K562 (cell line): Measurements from ENCODE around the gene EFNA5. TPM values are rescaled to one million over a fixed set of nuclear protein-coding genes. Genes with fewer than 3 reads are reported as not detected.

Experiments used
- ATAC-seq: fragments of 200-7000 bp; cut with Tn5 transposase; 3 replicates; pipeline ENCODE4 v1.9.1; 2020; ENCODE audit warnings: moderate library complexity
- BruUV-seq: library from RNA; stranded (reverse); fragments of 400-500 nt; replicated peaks from 2 replicates; lab custom pipeline; 2021; lab: Mats Ljungman, UMichigan
- CTCF ChIA-PET: fragments of 300-600 bp; formaldehyde crosslinking; extraction: SDS; loops from one replicate; lab custom pipeline; 2021; ENCODE audit warnings: low intra/inter-chr PET ratio; lab: Yijun Ruan, JAX
- POLR2A ChIA-PET: fragments of 300-600, 350-650 bp; sonication (Branson Sonifier 250); formaldehyde crosslinking; extraction: SDS; loops from one replicate; lab custom pipeline; 2021; ENCODE audit warnings: antibody characterized with exemption, inconsistent platforms; lab: Yijun Ruan, JAX
- DNase-seq, 4 experiments: peaks; one replicate each; pipeline versions ENCODE4 v3.0.0 to v3.0.0-alpha.2; 2011 to 2018; ENCODE audit warnings: low spot score in 3 of 4, mixed read lengths in 3 of 4; ENCODE audit errors: extremely low read depth in 1 of 4
- FAIRE-seq: peaks from 2 replicates; lab custom pipeline; 2011; peaks lifted over from hg19 to GRCh38; lab: Jason Lieb, UNC
- H2AFZ ChIP-seq: 2 replicates; pipeline ENCODE4 v1.6.0; 2011; ENCODE audit warnings: low read depth, low read length, control low read depth, inconsistent platforms
- H3K27ac ChIP-seq: fragments of 200-600 bp; 3 replicates; pipeline ENCODE4 v1.8.0; 2011; ENCODE audit warnings: low read depth, mild to moderate bottlenecking, control low read depth, inconsistent platforms, low read length, moderate library complexity, mixed read lengths; ENCODE audit errors: extremely low read depth
- H3K27me3 ChIP-seq, 2 experiments: fragments of 300-600 bp in 1 of 2; 2 replicates in 1 of 2; 3 replicates in 1 of 2; pipeline versions ENCODE4 v1.6.0 to v1.8.0; 2011; ENCODE audit warnings: inconsistent platforms in 2 of 2, low read length in 2 of 2, mild to moderate bottlenecking in 1 of 2, mixed read lengths in 1 of 2, moderate library complexity in 1 of 2; ENCODE audit not compliant: control insufficient read depth in 2 of 2, insufficient read depth in 2 of 2
- H3K36me3 ChIP-seq: fragments of 300-600 bp; 3 replicates; pipeline ENCODE4 v1.8.0; 2011; ENCODE audit warnings: mild to moderate bottlenecking, low read length, inconsistent platforms; ENCODE audit not compliant: control insufficient read depth, insufficient read depth
- H3K4me1 ChIP-seq, 2 experiments: fragments of 200-600 bp in 1 of 2; replicated peaks in 1 of 2; 2 replicates in 1 of 2; 3 replicates in 1 of 2; pipeline versions ENCODE4 v1.5.1 to v1.8.0; 2011; ENCODE audit warnings: inconsistent platforms in 2 of 2, low read length in 2 of 2, mild to moderate bottlenecking in 1 of 2, mixed read lengths in 1 of 2, moderate library complexity in 1 of 2; ENCODE audit not compliant: control insufficient read depth in 2 of 2, insufficient read depth in 2 of 2
- H3K4me2 ChIP-seq: 2 replicates; pipeline ENCODE4 v1.6.1; 2011; ENCODE audit warnings: low read length, control low read depth, inconsistent platforms, mixed read lengths; ENCODE audit not compliant: insufficient read depth
- H3K4me3 ChIP-seq: fragments of 200-600 bp; sonication (generic), shearing (Covaris generic); 2 replicates; pipeline ENCODE4 v1.5.1; 2016; ENCODE audit warnings: control low read depth, inconsistent platforms
- H3K79me2 ChIP-seq: fragments of 200-600 bp; 3 replicates; pipeline ENCODE4 v1.8.0; 2011; ENCODE audit warnings: low read length, inconsistent platforms; ENCODE audit not compliant: control insufficient read depth, insufficient read depth
- H3K9ac ChIP-seq, 2 experiments: 2 replicates each; pipeline versions ENCODE4 v1.6.0 to v1.6.1; 2011; ENCODE audit warnings: low read depth in 2 of 2, low read length in 2 of 2, control low read depth in 1 of 2, inconsistent platforms in 1 of 2, mild to moderate bottlenecking in 1 of 2, mixed read lengths in 1 of 2; ENCODE audit not compliant: insufficient read depth in 1 of 2
- H3K9me1 ChIP-seq: one replicate; pipeline ENCODE4 v1.6.0; 2011; ENCODE audit warnings: inconsistent platforms, mild to moderate bottlenecking, low read length, moderate library complexity; ENCODE audit not compliant: control insufficient read depth, insufficient read depth
- H3K9me3 ChIP-seq: replicated peaks from 2 replicates; pipeline ENCODE4 v1.5.1; 2011; ENCODE audit warnings: low read depth, low read length, inconsistent platforms; ENCODE audit not compliant: control insufficient read depth, insufficient read depth
- H4K20me1 ChIP-seq: replicated peaks from 2 replicates; pipeline ENCODE4 v1.6.1; 2011; ENCODE audit warnings: low read length, inconsistent platforms, mixed read lengths; ENCODE audit not compliant: control insufficient read depth, insufficient read depth
- CHD1 ChIP-seq: fragments of 200-600 bp; sonication (generic); IDR thresholded peaks from one replicate; pipeline ENCODE4 v1.6.1; 2012; ENCODE audit warnings: mild to moderate bottlenecking, moderate library complexity, low read length, inconsistent platforms
- DIDO1 ChIP-seq: fragments of 450-650 bp; IDR thresholded peaks from 2 replicates; pipeline ENCODE4 v1.6.1; 2016; ENCODE audit warnings: low read depth, missing biosample characterization, missing genetic modification characterization
- IFI16 ChIP-seq: fragments of 250-450 bp; sonication (Bioruptor Pico); IDR thresholded peaks from 2 replicates; pipeline ENCODE4 v2.1.2; 2022; ENCODE audit warnings: mild to moderate bottlenecking, inconsistent platforms
- RBBP5 ChIP-seq: fragments of 200-600 bp; sonication (generic); IDR thresholded peaks from 2 replicates; pipeline ENCODE4 v1.6.1; 2012; ENCODE audit warnings: borderline replicate concordance, mild to moderate bottlenecking, low read length, control low read depth, inconsistent platforms; ENCODE audit not compliant: insufficient read depth, poor library complexity, severe bottlenecking
- RBM17 ChIP-seq: fragments of 200-400 bp; formaldehyde crosslinking; IDR thresholded peaks from 2 replicates; pipeline ENCODE4 v1.6.1; 2017; ENCODE audit warnings: low read depth, mild to moderate bottlenecking, low read length, borderline replicate concordance
- TRIM24 ChIP-seq, 2 experiments: fragments of 450-650 bp; IDR thresholded peaks; 2 replicates each; pipeline ENCODE4 v1.6.1; 2016
- ZNF253 ChIP-seq: fragments of 250-450 bp; sonication (Bioruptor Pico); conservative IDR thresholded peaks from 2 replicates; pipeline ENCODE4 v1.6.1; 2021; ENCODE audit warnings: mild to moderate bottlenecking
- ZNF785 ChIP-seq: fragments of 250-450 bp; sonication (Bioruptor Pico); IDR thresholded peaks from 2 replicates; pipeline ENCODE4 v1.4.0; 2020; ENCODE audit warnings: mild to moderate bottlenecking
- WGBS: fragments of 100-300 bp; shearing (Covaris generic); methylation state at CpG from one replicate; pipeline ENCODE4 v1.1.6; 2016; ENCODE audit warnings: low coverage, mixed read lengths; ENCODE audit not compliant: insufficient coverage; ENCODE audit errors: missing lambda C conversion rate; 5-methylcytosine and 5-hydroxymethylcytosine counted together
- in situ Hi-C: fragments of 300-500 bp; cut with MboI; formaldehyde crosslinking; loops from 4 replicates; pipeline ENCODE4 v1.15.0; 2018; ENCODE audit warnings: inconsistent platforms, mixed read lengths
- intact Hi-C: fragments of 100-400 bp; cut with micrococcal nuclease; formaldehyde crosslinking; loops from 2 replicates; pipeline ENCODE4 v1.14.2; 2022
- polyA plus RNA-seq, 8 experiments: library from polyadenylated mRNA; depleted of rRNA in 4 of 8; stranded (reverse) in 5 of 8; unstranded in 3 of 8; fragments of >200 nt; fragmentation: Nextera tagmentation in 2 of 8; fragmentation: Illumina TruSeq in 1 of 8; extraction: Ambion mirVana in 2 of 8; extraction: Trizol in 1 of 8; gene quantifications; 2 replicates each; pipeline versions ENCODE4 v1.2.1 to v1.2.3, GENCODE V29; 2011 to 2014; ENCODE audit warnings: inconsistent platforms in 1 of 8, missing spikeins in 1 of 8
- total RNA-seq, 7 experiments: library from RNA; depleted of rRNA in 6 of 7; stranded (reverse); fragments of >200 nt in 6 of 7; fragmentation: Illumina TruSeq in 2 of 7; extraction: Trizol in 2 of 7; gene quantifications; 2 replicates each; pipeline versions ENCODE4 v1.2.1 to v1.2.3, GENCODE V29; 2011 to 2021; ENCODE audit warnings: low replicate concordance in 1 of 7
- TF ChIP-seq, protein P1 (sequence below): sonication (generic); formaldehyde crosslinking; IDR thresholded peaks from 2 replicates; pipeline ENCODE4 v1.8.1; 2023; ENCODE audit warnings: mild to moderate bottlenecking, missing genetic modification reagents

EFNA5 gene
- total and polyA plus RNA-seq, 9 of the 15 experiments (the other 6 are each of a cell fraction or from before 2014, with no cell fraction given) = 0.20 TPM; not detected in 8

DNA sequence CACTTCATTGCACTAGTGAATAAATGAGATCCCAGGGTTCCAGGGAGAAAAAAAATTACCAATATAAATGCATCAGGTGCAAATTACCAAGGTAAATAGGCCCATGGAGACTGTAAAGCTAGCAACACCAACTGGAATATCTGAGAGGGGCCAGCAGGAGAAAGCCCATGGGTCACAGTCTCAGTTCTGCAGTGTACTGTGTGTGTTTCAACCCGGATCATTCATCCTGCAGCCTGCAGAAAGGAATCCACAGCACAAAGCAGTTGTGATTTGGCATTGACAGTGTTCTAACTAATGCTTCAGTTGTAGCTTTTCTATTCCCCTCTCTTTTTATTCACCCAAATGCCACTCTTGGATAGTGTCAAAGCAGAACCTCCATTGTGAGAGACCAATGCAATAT, 171.0 kb downstream of the EFNA5 start:
- TF ChIP-seq RBM17 (no peak), RBBP5 (no peak), ZNF253 (no peak), IFI16 (no peak), CHD1 (no peak), DIDO1 (tag) (no peak), TRIM24 (IDR thresholded peaks at IDR 0.05) (no peak), ZNF785 (CRISPR knock-in tag) (no peak)
- TF ChIP-seq, protein P1, sequence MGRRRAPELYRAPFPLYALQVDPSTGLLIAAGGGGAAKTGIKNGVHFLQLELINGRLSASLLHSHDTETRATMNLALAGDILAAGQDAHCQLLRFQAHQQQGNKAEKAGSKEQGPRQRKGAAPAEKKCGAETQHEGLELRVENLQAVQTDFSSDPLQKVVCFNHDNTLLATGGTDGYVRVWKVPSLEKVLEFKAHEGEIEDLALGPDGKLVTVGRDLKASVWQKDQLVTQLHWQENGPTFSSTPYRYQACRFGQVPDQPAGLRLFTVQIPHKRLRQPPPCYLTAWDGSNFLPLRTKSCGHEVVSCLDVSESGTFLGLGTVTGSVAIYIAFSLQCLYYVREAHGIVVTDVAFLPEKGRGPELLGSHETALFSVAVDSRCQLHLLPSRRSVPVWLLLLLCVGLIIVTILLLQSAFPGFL = no peak
- H3K79me2 ChIP-seq = no peaks in the 10 kb centered on the region
- no peaks in the 10 kb centered on the region for H3K27me3 ChIP-seq
- intact Hi-C loops = no loop called here
- H2AFZ ChIP-seq = no peak overlapping the region
- no peak for FAIRE-seq
- ATAC-seq = no peak
- no peaks in the 10 kb centered on the region for H3K36me3 ChIP-seq
- no peak overlapping the region for H3K9ac ChIP-seq
- no peaks in the 10 kb centered on the region for H3K9me1 ChIP-seq
- no peak overlapping the region for H3K4me3 ChIP-seq
- DNase-seq = no peak
- no peaks in the 10 kb centered on the region for H4K20me1 ChIP-seq
- 0% methylated on average over 1 of the region's 1 CpG for WGBS
- ChIA-PET CTCF (no interaction called here), POLR2A (interaction anchor here (0.6 kb wide), 1 partner anchor 13 kb away, joined by 3 read pairs; no protein-coding TSS in a partner anchor)
- in situ Hi-C loops = no loop called here
- no peaks in the 10 kb centered on the region for H3K9me3 ChIP-seq
- no peaks in the 10 kb centered on the region for H3K4me1 ChIP-seq
- no TSS peak for BruUV-seq
- H3K27ac ChIP-seq = no peak overlapping the region
- no peak overlapping the region for H3K4me2 ChIP-seq
